ENCODE measurements around the gene ZNF280D. TPM values are rescaled to one million over a fixed set of nuclear protein-coding genes. Genes with fewer than 3 reads are reported as not detected.

Gene ZNF280D
- polyA plus RNA-seq, 4 donors, result 41.1 to 57.9 (median 44.6) TPM

DNA sequence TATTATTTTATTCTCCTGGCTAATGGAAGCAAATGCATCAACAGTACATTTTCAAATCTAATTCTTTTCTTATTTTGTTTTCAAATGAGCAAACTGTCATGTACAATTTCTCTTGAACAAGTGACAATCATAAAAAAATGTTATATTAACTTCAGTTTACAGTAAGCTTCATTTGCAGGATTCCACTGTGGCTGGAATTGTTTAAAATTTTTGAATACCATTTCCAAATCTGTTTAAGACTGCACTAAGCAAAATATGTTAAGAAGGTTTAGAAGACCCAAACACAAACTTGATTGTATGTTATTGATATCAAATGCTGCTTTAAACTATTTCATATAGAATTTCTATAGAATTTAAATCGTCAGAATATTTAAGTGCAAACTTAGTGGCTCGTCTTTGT lies 92.8 kb downstream of the ZNF280D start:
- DNase-seq (ENCODE audit: low read depth in 4 of 4, low spot score in 2 of 4), result no peak

DNA sequence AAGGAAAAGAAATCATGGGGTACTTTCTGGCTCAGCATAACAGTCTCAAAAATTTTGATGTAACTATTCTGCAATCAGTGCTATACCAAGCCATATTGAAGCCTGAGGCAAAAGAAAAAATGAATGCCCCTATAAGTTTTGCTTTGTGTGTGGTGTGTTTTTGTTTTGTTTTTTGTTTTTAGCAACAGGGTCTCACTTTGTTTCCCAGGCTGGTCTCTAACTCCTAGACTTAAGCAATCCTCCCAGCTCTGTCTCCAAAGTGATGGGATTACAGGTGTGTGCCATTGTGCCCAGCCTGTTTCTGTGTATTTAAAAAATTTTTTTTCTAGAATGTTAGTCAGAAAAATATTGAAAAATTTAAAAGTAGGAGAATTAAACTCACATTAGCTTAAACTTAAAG lies 93.2 kb downstream of the ZNF280D start:
- DNase-seq (ENCODE audit: low read depth in 4 of 4, low spot score in 2 of 4), result no peak

DNA sequence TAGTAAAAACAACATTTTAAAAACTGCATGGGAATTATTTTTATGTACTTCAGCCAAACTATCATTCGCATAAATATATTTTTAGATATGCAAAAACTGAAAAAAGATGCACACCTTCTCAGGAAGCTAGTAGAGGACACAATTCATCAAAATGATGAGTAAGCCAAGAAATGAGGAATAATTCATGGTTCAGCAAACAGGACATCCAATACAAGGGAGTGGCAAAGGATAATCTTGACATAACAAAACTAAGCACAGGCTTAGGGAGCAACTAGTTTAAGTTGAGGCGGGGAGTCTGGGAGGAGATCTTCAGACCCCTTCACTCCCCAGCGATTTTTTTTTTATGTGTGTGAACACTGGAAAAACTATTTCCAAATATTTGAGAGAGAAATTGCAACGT lies 93.7 kb downstream of the ZNF280D start:
- DNase-seq (ENCODE audit: low read depth in 4 of 4, low spot score in 2 of 4), result no peak

DNA sequence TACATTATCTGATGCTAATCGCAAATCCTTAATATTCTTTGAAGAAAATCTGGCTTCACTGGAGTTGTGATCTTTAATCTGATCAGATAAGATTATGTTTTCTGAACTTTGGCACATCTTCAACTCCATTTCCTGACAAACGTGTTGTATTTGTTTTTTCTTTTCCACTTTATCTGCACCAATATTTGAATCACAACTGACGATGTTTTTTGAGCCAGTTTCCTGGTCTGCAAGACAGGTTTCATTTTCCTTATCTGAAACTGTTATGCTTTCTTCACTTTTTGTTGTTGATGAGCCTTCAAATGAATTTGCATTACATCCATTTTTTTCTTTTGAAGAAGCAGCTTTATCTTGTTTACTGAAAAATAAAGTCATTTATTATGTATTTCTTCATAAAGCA lies 101.5 kb downstream of the ZNF280D start:
- DNase-seq (ENCODE audit: low read depth in 4 of 4, low spot score in 2 of 4), result no peak

DNA sequence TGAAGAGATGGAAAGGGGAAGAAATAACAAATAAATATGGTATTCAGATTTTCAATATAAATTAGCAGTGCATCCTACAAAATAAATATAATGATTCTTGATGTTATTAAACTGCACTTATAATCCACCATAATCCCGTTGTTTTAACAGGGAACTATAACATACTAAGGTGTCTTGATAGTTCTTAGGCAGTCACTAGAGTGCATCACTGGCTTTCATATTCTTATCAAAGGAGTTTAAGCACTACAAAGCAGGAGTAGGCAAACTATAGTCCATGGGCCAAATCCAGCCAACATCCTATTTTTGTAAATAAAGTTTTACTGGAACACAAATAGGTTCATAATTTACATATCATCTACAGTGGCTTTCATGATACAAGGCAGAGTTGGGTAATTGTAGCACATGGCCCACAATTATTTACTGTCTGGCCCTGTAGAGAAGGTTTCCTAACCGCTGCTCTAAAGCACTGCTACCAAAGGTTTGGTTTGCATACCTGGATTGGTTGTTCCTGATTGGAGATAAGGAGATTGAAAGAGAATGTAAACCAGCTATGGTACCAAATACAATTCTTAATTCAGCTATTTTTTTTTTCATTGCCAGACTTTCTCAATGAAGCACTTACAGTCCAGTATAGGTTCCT lies 104.3 kb downstream of the ZNF280D start:
- DNase-seq (ENCODE audit: low read depth in 4 of 4, low spot score in 2 of 4), result no peak

DNA sequence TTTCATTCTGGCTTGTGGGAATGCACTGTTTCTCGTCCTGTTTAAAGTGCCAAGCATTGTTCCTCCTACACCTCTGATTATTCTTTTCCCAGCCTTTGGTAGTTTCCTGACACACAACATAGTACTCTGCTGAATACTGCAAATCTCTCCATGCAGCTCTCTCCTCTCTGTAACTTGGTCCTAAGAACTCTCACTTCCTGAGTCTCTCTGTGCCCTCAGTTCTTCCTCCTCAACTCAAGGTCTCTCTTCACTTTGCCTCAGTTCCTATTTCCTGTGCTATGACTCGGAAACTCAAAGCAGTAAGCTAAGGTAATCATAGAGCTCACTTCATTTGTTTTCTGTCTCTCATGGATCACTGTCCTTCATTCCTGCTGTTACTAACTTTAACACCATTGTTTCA lies 113.4 kb downstream of the ZNF280D start:
- no peak for DNase-seq (ENCODE audit: low read depth in 4 of 4, low spot score in 2 of 4)

DNA sequence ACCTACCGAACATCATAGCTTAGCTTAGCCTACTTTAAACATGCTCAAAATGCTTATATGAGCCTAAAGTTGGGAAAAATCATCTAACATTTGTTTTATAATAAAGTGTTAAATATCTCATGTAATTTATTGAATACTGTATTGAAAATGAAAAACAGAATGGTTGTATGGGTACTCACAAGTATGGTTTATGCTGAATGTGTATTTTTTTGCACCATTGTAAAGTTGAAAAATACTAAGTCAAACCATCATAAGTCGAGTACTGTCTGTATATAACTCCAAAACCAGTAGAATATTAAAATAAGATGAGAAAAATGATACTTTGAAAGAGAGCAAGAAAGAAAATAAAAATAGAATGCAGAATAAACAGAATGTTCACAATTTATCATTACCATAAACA lies 115.7 kb downstream of the ZNF280D start:
- DNase-seq (ENCODE audit: low read depth in 4 of 4, low spot score in 2 of 4), result no peak

DNA sequence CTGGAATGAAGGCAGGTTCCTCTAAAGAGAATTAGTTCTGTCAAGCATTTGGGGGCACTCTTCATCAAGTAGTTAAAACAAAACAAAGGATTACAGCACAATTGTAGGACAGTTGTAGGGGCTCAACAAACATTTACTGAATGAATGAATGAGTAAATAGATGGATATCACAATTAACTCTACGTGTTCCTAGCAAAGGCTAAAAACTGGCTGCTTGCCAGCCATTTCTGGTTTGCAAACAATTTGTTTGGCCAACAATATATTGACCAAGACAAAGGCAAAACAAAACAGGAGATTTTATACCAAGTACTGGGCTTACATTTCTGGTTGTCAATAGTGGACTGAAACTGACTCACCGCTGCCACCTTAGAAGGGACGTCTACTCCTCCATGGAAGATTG lies 116.8 kb downstream of the ZNF280D start:
- DNase-seq (ENCODE audit: low read depth in 4 of 4, low spot score in 2 of 4), result no peak

DNA sequence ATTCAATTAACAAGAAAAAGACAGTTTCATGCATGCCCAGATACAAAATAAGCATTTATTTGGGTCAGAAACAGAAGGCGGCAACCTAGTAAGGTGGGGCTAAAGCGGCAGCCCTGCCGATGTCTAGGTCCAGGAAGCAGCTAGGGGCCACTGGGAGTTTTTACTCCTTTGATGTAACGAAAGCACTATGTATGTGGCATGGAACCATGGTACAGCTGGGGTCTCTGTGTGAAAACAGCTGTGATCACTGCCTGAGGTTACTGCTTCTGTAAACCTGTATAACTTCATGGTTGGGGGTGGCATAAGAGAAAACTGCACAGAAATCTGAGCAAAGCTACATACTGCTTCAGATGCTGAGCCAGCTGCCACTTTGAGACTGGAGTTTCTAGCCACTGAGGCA lies 119.5 kb downstream of the ZNF280D start:
- no peak for DNase-seq (ENCODE audit: low read depth in 4 of 4, low spot score in 2 of 4)

DNA sequence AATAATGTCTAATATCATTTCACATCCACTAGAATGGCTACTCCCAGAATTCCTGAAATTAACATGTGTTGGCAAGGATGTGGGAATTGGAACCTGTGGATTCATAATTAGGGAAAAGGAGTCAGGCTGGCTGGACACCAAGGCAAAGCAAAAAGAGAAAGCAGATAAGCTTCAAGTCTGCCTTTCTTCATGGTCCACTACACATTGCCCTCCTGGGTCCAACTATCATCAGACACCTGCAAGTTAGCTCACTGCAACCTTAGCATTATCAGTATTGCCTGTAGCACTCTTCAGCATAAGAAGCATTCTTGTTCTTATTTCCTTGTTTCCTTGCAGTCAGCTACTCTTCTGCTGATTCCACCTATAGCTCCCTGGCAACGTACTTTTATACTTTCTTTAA lies 124.3 kb downstream of the ZNF280D start:
- peak in 1 of 4 donors; percentile 0 for DNase-seq (ENCODE audit: low read depth in 4 of 4, low spot score in 2 of 4)

DNA sequence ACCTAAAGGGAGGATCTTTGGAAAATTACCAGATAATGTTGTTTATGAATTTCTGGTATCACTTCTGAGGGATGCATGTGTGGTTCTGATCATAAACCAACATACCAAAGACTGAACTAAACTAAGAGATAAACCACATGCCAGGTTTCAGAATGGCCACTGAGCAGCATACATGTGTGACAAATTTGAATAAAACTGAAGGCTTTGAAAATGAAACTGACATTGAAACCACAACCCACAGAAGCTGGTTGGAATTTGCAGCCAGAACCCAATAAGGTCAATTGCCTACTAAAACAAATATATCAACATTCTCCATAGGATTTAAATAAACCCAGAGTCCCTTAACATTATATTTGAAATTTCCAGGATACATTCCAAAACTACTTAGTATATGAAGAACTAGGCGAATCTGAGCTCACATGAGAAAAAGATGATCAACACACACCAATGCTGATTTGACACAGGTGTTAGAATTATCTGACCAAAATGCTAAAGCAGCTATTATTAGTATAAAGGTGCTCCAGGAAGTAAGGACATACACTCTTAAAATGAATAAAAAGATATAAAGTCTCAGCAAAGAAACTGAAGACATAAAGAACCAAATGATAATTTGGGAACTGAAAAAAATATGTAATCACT lies 125.0 kb downstream of the ZNF280D start:
- no peak for DNase-seq (ENCODE audit: low read depth in 4 of 4, low spot score in 2 of 4)

DNA sequence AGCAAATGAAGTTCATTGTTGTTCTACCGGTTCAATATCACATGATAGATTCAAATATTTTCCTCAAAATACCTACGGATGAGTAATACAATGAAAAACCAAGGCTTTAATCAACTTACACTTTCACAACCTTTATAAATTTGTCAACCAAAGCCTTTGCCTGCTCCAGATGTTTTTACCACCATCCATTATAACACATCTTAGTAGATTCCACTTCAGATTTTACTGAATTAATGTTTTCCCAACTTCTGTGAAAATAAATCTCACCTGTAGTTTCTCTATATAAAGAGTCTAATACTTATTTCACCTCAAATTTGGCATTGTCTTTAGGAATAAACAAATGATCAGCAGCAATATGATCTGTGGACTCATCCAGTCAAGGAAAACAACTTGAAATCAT lies 131.1 kb downstream of the ZNF280D start:
- no peak for DNase-seq (ENCODE audit: low read depth in 4 of 4, low spot score in 2 of 4)

DNA sequence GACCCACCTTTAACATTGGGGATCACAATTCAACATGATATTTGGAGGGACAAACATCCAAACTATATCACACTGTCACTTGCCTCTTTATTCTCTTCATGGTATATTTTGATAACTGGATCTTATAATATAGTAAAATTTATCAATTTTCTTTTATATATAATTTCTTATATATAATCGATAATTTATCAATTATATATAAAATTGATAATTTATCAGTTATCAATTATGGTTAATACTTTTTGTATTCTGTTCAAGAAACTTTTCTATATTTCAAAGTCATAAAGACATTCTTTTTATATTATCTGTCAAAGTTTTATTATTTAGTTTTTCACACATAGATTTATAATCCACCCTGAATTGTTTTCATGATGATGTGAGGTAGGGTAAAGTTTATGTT lies 132.9 kb downstream of the ZNF280D start:
- no peak for DNase-seq (ENCODE audit: low read depth in 4 of 4, low spot score in 2 of 4)

DNA sequence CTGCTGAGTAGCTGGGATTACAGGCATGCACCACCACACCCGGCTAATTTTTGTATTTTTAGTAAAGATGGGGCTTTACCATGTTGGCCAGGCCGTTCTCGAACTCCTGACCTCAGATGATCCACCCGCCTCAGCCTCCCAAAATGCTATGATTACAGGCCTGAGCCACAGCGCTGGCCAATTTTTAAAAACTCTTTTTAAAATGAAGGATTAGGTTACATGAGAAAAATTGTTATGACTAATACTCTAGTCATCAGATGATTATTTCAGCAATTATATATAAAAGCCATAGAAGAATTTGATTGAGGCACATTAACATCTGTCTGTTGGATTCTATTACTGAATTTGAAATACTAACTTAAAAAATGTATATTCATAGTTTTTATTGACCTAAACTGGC lies 134.3 kb downstream of the ZNF280D start:
- no peak for DNase-seq (ENCODE audit: low read depth in 4 of 4, low spot score in 2 of 4)

DNA sequence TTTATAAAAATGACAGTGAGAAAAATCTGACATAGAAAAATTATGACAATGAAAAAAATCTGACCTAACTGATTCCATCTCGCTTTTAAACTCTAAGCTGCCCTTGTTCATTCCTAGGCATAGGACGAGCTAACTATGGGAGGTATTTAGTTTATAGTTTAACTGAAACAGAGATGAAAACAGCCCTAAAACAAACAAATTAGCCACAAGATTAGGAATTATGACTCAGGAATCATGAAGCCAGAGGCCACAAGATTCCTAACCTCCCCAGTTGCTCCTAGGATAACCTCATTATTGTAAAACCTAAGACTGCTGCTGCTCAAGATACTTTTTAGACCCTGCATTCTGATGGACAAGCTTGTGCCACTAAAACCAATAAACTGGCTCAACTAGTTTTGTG lies 145.6 kb downstream of the ZNF280D start:
- no peak for DNase-seq (ENCODE audit: low read depth in 4 of 4, low spot score in 2 of 4)

DNA sequence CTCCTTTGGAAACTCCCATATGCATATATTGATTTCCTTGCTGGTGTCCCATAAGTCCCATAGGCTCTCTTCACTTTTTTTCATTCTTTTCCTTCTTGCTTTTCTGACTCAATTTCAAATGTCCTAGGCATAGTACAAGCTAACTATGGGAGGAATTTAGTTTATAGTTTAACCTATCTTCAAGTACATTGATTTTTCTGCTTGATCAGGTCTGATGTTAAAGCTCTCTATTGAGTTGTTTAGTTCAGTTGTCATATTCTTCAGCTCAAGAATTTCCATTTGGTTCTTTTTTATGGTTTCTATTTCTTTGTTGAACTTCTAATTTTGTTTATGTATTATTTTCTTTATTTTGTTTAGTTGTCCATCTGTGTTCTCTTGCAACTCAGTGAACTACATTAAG lies 147.1 kb downstream of the ZNF280D start:
- no peak for DNase-seq (ENCODE audit: low read depth in 4 of 4, low spot score in 2 of 4)

DNA sequence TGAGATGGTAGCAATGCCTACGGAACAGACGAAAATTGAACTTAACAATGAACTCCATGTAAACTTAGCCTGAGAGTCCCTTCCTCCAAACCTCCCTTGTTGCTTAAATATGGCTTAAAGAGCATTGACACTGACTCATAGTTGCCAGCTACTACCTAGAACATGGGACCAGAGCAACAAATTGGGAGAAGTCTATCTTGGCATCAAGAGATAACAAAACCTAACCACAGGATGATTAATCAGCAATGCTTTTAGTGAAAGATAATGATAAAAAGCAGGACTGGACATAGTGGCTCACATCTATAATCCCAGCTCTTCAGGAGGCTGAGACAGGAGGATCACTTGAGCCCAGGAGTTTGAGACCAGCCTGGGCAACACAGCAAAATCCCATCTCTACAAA lies 150.5 kb downstream of the ZNF280D start:
- DNase-seq (ENCODE audit: low read depth in 4 of 4, low spot score in 2 of 4), result no peak

Other genes starting within 250 kb of the ZNF280D start
- gene TCF12, start 185.1 kb upstream of the ZNF280D start, polyA plus RNA-seq (ENCODE audit: insufficient read length in 4 of 4), result 100 to 1,000 TPM; 153 to 190 (median 164) TPM

Data from left renal cortex interstitium (tissue), 4 donors.